SU-DHL-6 (cell line): ENCODE measurements around the gene CEP72.

Experiments
- EZH2phosphoT487 ChIP-seq: fragments of 200-600 bp; sonication (generic), shearing (Covaris generic); conservative IDR thresholded peaks from 2 replicates; pipeline ENCODE4 v1.6.1; 2018; ENCODE audit warnings: mild to moderate bottlenecking, antibody characterized with exemption, low read length, moderate library complexity, mixed read lengths
- TF ChIP-seq, protein P1 (sequence below): fragments of 200-600 bp; sonication (generic); IDR thresholded peaks from one replicate; pipeline ENCODE4 v1.5.1; 2017; ENCODE audit warnings: antibody characterized with exemption, mild to moderate bottlenecking, low read length, moderate library complexity; ENCODE audit not compliant: insufficient read depth, poor library complexity, severe bottlenecking

- TF ChIP-seq, protein P1, sequence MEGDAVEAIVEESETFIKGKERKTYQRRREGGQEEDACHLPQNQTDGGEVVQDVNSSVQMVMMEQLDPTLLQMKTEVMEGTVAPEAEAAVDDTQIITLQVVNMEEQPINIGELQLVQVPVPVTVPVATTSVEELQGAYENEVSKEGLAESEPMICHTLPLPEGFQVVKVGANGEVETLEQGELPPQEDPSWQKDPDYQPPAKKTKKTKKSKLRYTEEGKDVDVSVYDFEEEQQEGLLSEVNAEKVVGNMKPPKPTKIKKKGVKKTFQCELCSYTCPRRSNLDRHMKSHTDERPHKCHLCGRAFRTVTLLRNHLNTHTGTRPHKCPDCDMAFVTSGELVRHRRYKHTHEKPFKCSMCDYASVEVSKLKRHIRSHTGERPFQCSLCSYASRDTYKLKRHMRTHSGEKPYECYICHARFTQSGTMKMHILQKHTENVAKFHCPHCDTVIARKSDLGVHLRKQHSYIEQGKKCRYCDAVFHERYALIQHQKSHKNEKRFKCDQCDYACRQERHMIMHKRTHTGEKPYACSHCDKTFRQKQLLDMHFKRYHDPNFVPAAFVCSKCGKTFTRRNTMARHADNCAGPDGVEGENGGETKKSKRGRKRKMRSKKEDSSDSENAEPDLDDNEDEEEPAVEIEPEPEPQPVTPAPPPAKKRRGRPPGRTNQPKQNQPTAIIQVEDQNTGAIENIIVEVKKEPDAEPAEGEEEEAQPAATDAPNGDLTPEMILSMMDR, result no peak
- no peak for TF ChIP-seq EZH2phosphoT487
These were observed 21.8 kb upstream of the CEP72 start for GRCh38 chr5:590346-590745.
